Panc1 (cell line): ENCODE measurements around the gene C19orf25. TPM values are rescaled to one million over a fixed set of nuclear protein-coding genes. Genes with fewer than 3 reads are reported as not detected.

Experiments used
- ATAC-seq: fragments of 200-7000 bp; cut with Tn5 transposase; 2 replicates; pipeline ENCODE4 v1.9.1; 2020; ENCODE audit warnings: mild to moderate bottlenecking, moderate library complexity
- BruUV-seq: library from RNA; stranded (reverse); fragments of 400-500 nt; replicated peaks from 2 replicates; lab custom pipeline; 2021; lab: Mats Ljungman, UMichigan
- CTCF ChIA-PET: fragments of 300-600 bp; sonication (Branson Sonifier 250); formaldehyde crosslinking; loops from one replicate; lab custom pipeline; 2022; ENCODE audit warnings: antibody characterized with exemption; lab: Charles Lee
- POLR2A ChIA-PET: fragments of 300-600 bp; sonication (Branson Sonifier 250); formaldehyde crosslinking; loops from one replicate; lab custom pipeline; 2022; ENCODE audit warnings: antibody characterized with exemption; lab: Charles Lee
- DNase-seq: peaks from one replicate; pipeline ENCODE4 v3.0.0-alpha.2; 2010; ENCODE audit warnings: low read depth, low spot score
- H3K27ac ChIP-seq: 2 replicates; pipeline ENCODE4 v1.5.1; 2011; ENCODE audit warnings: mild to moderate bottlenecking, low read length, inconsistent platforms
- H3K27me3 ChIP-seq: fragments of 200-500 bp; sonication (Bioruptor generic); 2 replicates; pipeline ENCODE4 v1.6.0; 2014; ENCODE audit warnings: low read length, inconsistent platforms; ENCODE audit not compliant: control insufficient read depth, insufficient read depth
- H3K36me3 ChIP-seq: fragments of 200-500 bp; sonication (Bioruptor generic); 2 replicates; pipeline ENCODE4 v1.5.1; 2014; ENCODE audit warnings: inconsistent platforms, mild to moderate bottlenecking, low read length, moderate library complexity; ENCODE audit not compliant: control insufficient read depth, insufficient read depth
- H3K4me1 ChIP-seq: 2 replicates; pipeline ENCODE4 v1.5.1; 2011; ENCODE audit warnings: inconsistent platforms, mild to moderate bottlenecking, low read length, moderate library complexity; ENCODE audit not compliant: control insufficient read depth, insufficient read depth
- H3K4me3 ChIP-seq, 2 experiments: 2 replicates each; pipeline ENCODE4 v1.5.1; 2011 to 2012; ENCODE audit warnings: low read depth in 2 of 2, low read length in 2 of 2, mild to moderate bottlenecking in 2 of 2, inconsistent platforms in 1 of 2, moderate library complexity in 1 of 2
- H3K9me3 ChIP-seq: fragments of 200-500 bp; sonication (Bioruptor generic); 2 replicates; pipeline ENCODE4 v1.5.1; 2014; ENCODE audit warnings: low read depth, mild to moderate bottlenecking, inconsistent platforms, low read length, moderate library complexity; ENCODE audit not compliant: control insufficient read depth, insufficient read depth
- CTCF ChIP-seq: fragments of 450-650 bp; IDR thresholded peaks from 2 replicates; pipeline ENCODE4 v1.5.1; 2017; ENCODE audit warnings: mild to moderate bottlenecking
- POLR2AphosphoS5 ChIP-seq: IDR thresholded peaks from 2 replicates; pipeline ENCODE4 v1.6.1; 2012; ENCODE audit warnings: mild to moderate bottlenecking, low read depth, low read length, moderate library complexity
- REST ChIP-seq, 2 experiments: IDR thresholded peaks; 2 replicates each; pipeline ENCODE4 v1.6.1; 2011 to 2012; ENCODE audit warnings: low read depth in 2 of 2, control low read depth in 1 of 2, low read length in 1 of 2, mild to moderate bottlenecking in 1 of 2, moderate library complexity in 1 of 2; ENCODE audit not compliant: insufficient read depth in 1 of 2
- SIN3A ChIP-seq: IDR thresholded peaks from 2 replicates; pipeline ENCODE4 v1.6.1; 2012; ENCODE audit warnings: low read depth, mild to moderate bottlenecking, low read length, moderate library complexity, borderline replicate concordance; ENCODE audit not compliant: insufficient read depth
- TCF7L2 ChIP-seq: IDR thresholded peaks from 2 replicates; pipeline ENCODE4 v1.6.1; 2011; ENCODE audit warnings: mild to moderate bottlenecking, low read depth, low read length, inconsistent platforms
- in situ Hi-C: cut with HindIII; loops from 2 replicates; pipeline ENCODE4 v1.10.0; 2016; ENCODE audit warnings: low sequenced_read_pairs, low pct_unique_long_range_greater_than_20kb
- intact Hi-C: fragments of 100-400 bp; cut with micrococcal nuclease; formaldehyde crosslinking; loops from one replicate; pipeline ENCODE4 v1.10.0; 2022; ENCODE audit not compliant: unreplicated experiment
- total RNA-seq: library from RNA; stranded (reverse); gene quantifications from one replicate; pipeline ENCODE4 v1.2.1, GENCODE V29; 2021; ENCODE audit not compliant: unreplicated experiment

C19orf25 gene
- total RNA-seq, 1 experiment from 2014 or later, result 34.7 TPM

GRCh38 chr19:1465191-1466016 lies 13.6 kb downstream of the C19orf25 start:
- CTCF ChIA-PET, result no interaction called here
- intact Hi-C loops, result no loop called here

GRCh38 chr19:1461862-1462261 lies 17.2 kb downstream of the C19orf25 start:
- intact Hi-C loops (no loop called here), in situ Hi-C loops (no loop called here)
- DNase-seq (no peak), ATAC-seq (no peak)
- CTCF ChIA-PET, result interaction anchor here (0.7 kb wide), 1 partner anchor 364 kb away, joined by 17 read pairs; no protein-coding TSS in a partner anchor
- Histone ChIP-seq H3K36me3 (no peaks in the 10 kb centered on the region), H3K4me1 (no peaks in the 10 kb centered on the region), H3K4me3 (no peak overlapping the region), H3K27ac (no peak overlapping the region), H3K27me3 (no peaks in the 10 kb centered on the region), H3K9me3 (no peaks in the 10 kb centered on the region)
- BruUV-seq, result no TSS peak
- no peak for TF ChIP-seq TCF7L2
- no peak for TF ChIP-seq REST (IDR thresholded peaks at IDR 0.05; ENCODE audit: insufficient read depth in 1 of 2, low read depth in 2 of 2, low read length in 1 of 2)
- TF ChIP-seq CTCF, result no peak
- TF ChIP-seq SIN3A, result no peak
- TF ChIP-seq POLR2AphosphoS5, result no peak
- POLR2A ChIA-PET, result no interaction called here

More at GRCh38 chr19:1465191-1466016, 13.6 kb downstream of the C19orf25 start:
- Histone ChIP-seq H3K27me3 (no peaks in the 10 kb centered on the region), H3K4me1 (no peaks in the 10 kb centered on the region), H3K36me3 (no peaks in the 10 kb centered on the region), H3K27ac (no peak overlapping the region), H3K9me3 (no peaks in the 10 kb centered on the region), H3K4me3 (no peak overlapping the region)
- no peak for ATAC-seq
- TF ChIP-seq TCF7L2 (no peak), SIN3A (no peak), REST (IDR thresholded peaks at IDR 0.05; ENCODE audit: insufficient read depth in 1 of 2, low read depth in 2 of 2, low read length in 1 of 2) (no peak), CTCF (no peak; the same call in 1 of the 2 replicates), POLR2AphosphoS5 (no peak)
- no TSS peak for BruUV-seq
- no peak for DNase-seq
- in situ Hi-C loops, result no loop called here
- POLR2A ChIA-PET, result no interaction called here
